ENCODE results near the gene CEMIP. TPM values are rescaled to one million over a fixed set of nuclear protein-coding genes. Genes with fewer than 3 reads are reported as not detected.

CEMIP gene
- total and polyA plus RNA-seq, 2 of the 4 experiments (the other 2 are of a cell fraction), result 63.8 to 78.0 TPM

- Histone ChIP-seq H3K18ac (ENCODE audit: low read depth, low read length) (no peak overlapping the region), H4K91ac (ENCODE audit: insufficient read depth, low read depth, low read length) (no peak overlapping the region), H3K4me1 (ENCODE audit: control insufficient read depth, insufficient read depth, low read length) (peaks cover 8% of the 10 kb centered on the region), H2AK9ac (replicated peaks; ENCODE audit: low read depth, low read length, poor library complexity) (no peak overlapping the region), H4K8ac (ENCODE audit: low read depth in 2 of 2, low read length in 2 of 2) (no peak overlapping the region), H3K56ac (ENCODE audit: extremely low read depth, insufficient read depth, low read length) (no peak overlapping the region), H3K9ac (ENCODE audit: low read depth, low read length) (no peak overlapping the region), H3K9me3 (ENCODE audit: control insufficient read depth, insufficient read depth, low read length) (no peaks in the 10 kb centered on the region), H2BK120ac (ENCODE audit: low read depth, low read length) (no peak overlapping the region), H3K4ac (ENCODE audit: low read depth, low read length) (no peak overlapping the region), H3K14ac (replicated peaks; ENCODE audit: low read depth, low read length) (no peak overlapping the region), H3K4me2 (ENCODE audit: low read depth, low read length) (no peak overlapping the region), H2BK5ac (ENCODE audit: low read depth, low read length, poor library complexity, severe bottlenecking) (no peak overlapping the region), H3K4me3 (ENCODE audit: insufficient read depth, low read depth, low read length) (no peak overlapping the region), H2BK20ac (ENCODE audit: low read depth, low read length) (no peak overlapping the region), H3K79me1 (ENCODE audit: low read depth in 1 of 2, low read length in 2 of 2) (peaks cover 19 to 22% of the 10 kb centered on the region in 2 experiments), H3K9me1 (ENCODE audit: insufficient read depth, low read length) (peaks cover 8% of the 10 kb centered on the region), H3K36me3 (ENCODE audit: control insufficient read depth, insufficient read depth, low read length) (peaks cover 4% of the 10 kb centered on the region), H2BK15ac (ENCODE audit: low read depth, low read length) (no peak overlapping the region), H3K27me3 (ENCODE audit: control insufficient read depth, insufficient read depth, low read length) (no peaks in the 10 kb centered on the region), H2AFZ (replicated peaks; ENCODE audit: low read length, poor library complexity) (no peak overlapping the region), H3K27ac (ENCODE audit: insufficient read depth, low read length) (no peak overlapping the region), H4K5ac (ENCODE audit: low read depth, low read length) (no peak overlapping the region), H3K23ac (ENCODE audit: low read depth, low read length) (no peak overlapping the region), H4K20me1 (ENCODE audit: insufficient read depth, low read length) (peaks cover 18% of the 10 kb centered on the region), H2AK5ac (ENCODE audit: low read depth, low read length) (no peak overlapping the region)
- WGBS, 2 experiments (ENCODE audit: extremely low coverage in 2 of 2, insufficient read length in 1 of 2), result no CpG with 5 or more reads among the region's 3 CpGs
- DNase-seq (no peak), ATAC-seq (ENCODE audit: low read depth) (no peak)
- intact Hi-C loops (cut with micrococcal nuclease), result loop anchor here (5.0 kb wide), 3 partner anchors 90 to 405 kb away; partner anchors contain the start of gene ABHD17C
- no peak for TF ChIP-seq RCOR1 (IDR thresholded peaks at IDR 0.05; ENCODE audit: insufficient replicate concordance, low read length)
- TF ChIP-seq CTCF (conservative IDR thresholded peaks at IDR 0.05; ENCODE audit: low read depth, low read length), result no peak
- no peak for TF ChIP-seq SMC3 (IDR thresholded peaks at IDR 0.05; ENCODE audit: low read depth, low read length)
- TF ChIP-seq MXI1 (IDR thresholded peaks at IDR 0.05; ENCODE audit: borderline replicate concordance, low read depth, low read length), result no peak
- no peak for TF ChIP-seq RAD21 (IDR thresholded peaks at IDR 0.05; ENCODE audit: low read length)
- no peak for TF ChIP-seq FOS (IDR thresholded peaks at IDR 0.05; ENCODE audit: low read depth, low read length)
- no peak for TF ChIP-seq CEBPB (IDR thresholded peaks at IDR 0.05; ENCODE audit: low read depth, low read length)
- TF ChIP-seq MAZ (IDR thresholded peaks at IDR 0.05; ENCODE audit: borderline replicate concordance, low read depth, low read length), result no peak
- no peak for TF ChIP-seq USF2 (IDR thresholded peaks at IDR 0.05; ENCODE audit: low read depth, low read length)
- TF ChIP-seq NFE2L2 (IDR thresholded peaks at IDR 0.05; ENCODE audit: low read depth, low read length), result no peak
- no peak for TF ChIP-seq BHLHE40 (IDR thresholded peaks at IDR 0.05; ENCODE audit: low read depth, low read length)
- no peak for TF ChIP-seq RFX5 (IDR thresholded peaks at IDR 0.05; ENCODE audit: low read depth, low read length)
- no peak for TF ChIP-seq ELK1 (IDR thresholded peaks at IDR 0.05; ENCODE audit: borderline replicate concordance, low read depth, low read length)
- TF ChIP-seq POLR2A (IDR thresholded peaks at IDR 0.05; ENCODE audit: low read depth, low read length), result no peak
- TF ChIP-seq CHD1 (IDR thresholded peaks at IDR 0.05; ENCODE audit: low read depth, low read length), result no peak
- TF ChIP-seq MAFK (IDR thresholded peaks at IDR 0.05; ENCODE audit: low read depth, low read length), result no peak
- in situ Hi-C loops (cut with MboI; ENCODE audit: low sequenced_read_pairs), result loop anchor here (5.0 kb wide), 2 partner anchors 195 to 405 kb away; partner anchors contain the start of gene CEMIP
- POLR2A ChIA-PET (ENCODE audit: unreplicated experiment), result no interaction called here
- CTCF ChIA-PET, result no interaction called here
- no TSS peak for BruUV-seq (replicated peaks)
- dilution Hi-C loops (cut with HindIII; ENCODE audit: low sequenced_read_pairs, unreplicated experiment), result no loop called here
Observed at GRCh38 chr15:80972276-80972675, 193.1 kb downstream of the CEMIP start.

Data from IMR-90 (cell line).